Panc1 (cell line): ENCODE results near the gene TUBB1. TPM values are rescaled to one million over a fixed set of nuclear protein-coding genes. Genes with fewer than 3 reads are reported as not detected.
A peak's percentile ranks its signal among the peaks of the same experiment; 100 is the strongest.

Experiments
- ATAC-seq: fragments of 200-7000 bp; cut with Tn5 transposase; 2 replicates; pipeline ENCODE4 v1.9.1; 2020; ENCODE audit warnings: mild to moderate bottlenecking, moderate library complexity
- BruUV-seq: library from RNA; stranded (reverse); fragments of 400-500 nt; replicated peaks from 2 replicates; lab custom pipeline; 2021; lab: Mats Ljungman, UMichigan
- CTCF ChIA-PET: fragments of 300-600 bp; sonication (Branson Sonifier 250); formaldehyde crosslinking; loops from one replicate; lab custom pipeline; 2022; ENCODE audit warnings: antibody characterized with exemption; lab: Charles Lee
- POLR2A ChIA-PET: fragments of 300-600 bp; sonication (Branson Sonifier 250); formaldehyde crosslinking; loops from one replicate; lab custom pipeline; 2022; ENCODE audit warnings: antibody characterized with exemption; lab: Charles Lee
- DNase-seq: peaks from one replicate; pipeline ENCODE4 v3.0.0-alpha.2; 2010; ENCODE audit warnings: low read depth, low spot score
- H3K27ac ChIP-seq: 2 replicates; pipeline ENCODE4 v1.5.1; 2011; ENCODE audit warnings: mild to moderate bottlenecking, low read length, inconsistent platforms
- H3K27me3 ChIP-seq: fragments of 200-500 bp; sonication (Bioruptor generic); 2 replicates; pipeline ENCODE4 v1.6.0; 2014; ENCODE audit warnings: low read length, inconsistent platforms; ENCODE audit not compliant: control insufficient read depth, insufficient read depth
- H3K36me3 ChIP-seq: fragments of 200-500 bp; sonication (Bioruptor generic); 2 replicates; pipeline ENCODE4 v1.5.1; 2014; ENCODE audit warnings: inconsistent platforms, mild to moderate bottlenecking, low read length, moderate library complexity; ENCODE audit not compliant: control insufficient read depth, insufficient read depth
- H3K4me1 ChIP-seq: 2 replicates; pipeline ENCODE4 v1.5.1; 2011; ENCODE audit warnings: inconsistent platforms, mild to moderate bottlenecking, low read length, moderate library complexity; ENCODE audit not compliant: control insufficient read depth, insufficient read depth
- H3K4me3 ChIP-seq, 2 experiments: 2 replicates each; pipeline ENCODE4 v1.5.1; 2011 to 2012; ENCODE audit warnings: low read depth in 2 of 2, low read length in 2 of 2, mild to moderate bottlenecking in 2 of 2, inconsistent platforms in 1 of 2, moderate library complexity in 1 of 2
- H3K9me3 ChIP-seq: fragments of 200-500 bp; sonication (Bioruptor generic); 2 replicates; pipeline ENCODE4 v1.5.1; 2014; ENCODE audit warnings: low read depth, mild to moderate bottlenecking, inconsistent platforms, low read length, moderate library complexity; ENCODE audit not compliant: control insufficient read depth, insufficient read depth
- POLR2AphosphoS5 ChIP-seq: IDR thresholded peaks from 2 replicates; pipeline ENCODE4 v1.6.1; 2012; ENCODE audit warnings: mild to moderate bottlenecking, low read depth, low read length, moderate library complexity
- SIN3A ChIP-seq: IDR thresholded peaks from 2 replicates; pipeline ENCODE4 v1.6.1; 2012; ENCODE audit warnings: low read depth, mild to moderate bottlenecking, low read length, moderate library complexity, borderline replicate concordance; ENCODE audit not compliant: insufficient read depth
- TCF7L2 ChIP-seq: IDR thresholded peaks from 2 replicates; pipeline ENCODE4 v1.6.1; 2011; ENCODE audit warnings: mild to moderate bottlenecking, low read depth, low read length, inconsistent platforms
- in situ Hi-C: cut with HindIII; loops from 2 replicates; pipeline ENCODE4 v1.10.0; 2016; ENCODE audit warnings: low sequenced_read_pairs, low pct_unique_long_range_greater_than_20kb
- intact Hi-C: fragments of 100-400 bp; cut with micrococcal nuclease; formaldehyde crosslinking; loops from one replicate; pipeline ENCODE4 v1.10.0; 2022; ENCODE audit not compliant: unreplicated experiment
- total RNA-seq: library from RNA; stranded (reverse); gene quantifications from one replicate; pipeline ENCODE4 v1.2.1, GENCODE V29; 2021; ENCODE audit not compliant: unreplicated experiment
- TF ChIP-seq, protein P1 (sequence below), 2 experiments: IDR thresholded peaks; 2 replicates each; pipeline ENCODE4 v1.6.1; 2011 to 2012; ENCODE audit warnings: low read depth in 2 of 2, control low read depth in 1 of 2, low read length in 1 of 2, mild to moderate bottlenecking in 1 of 2, moderate library complexity in 1 of 2; ENCODE audit not compliant: insufficient read depth in 1 of 2
- TF ChIP-seq, protein P2 (sequence below): fragments of 450-650 bp; IDR thresholded peaks from 2 replicates; pipeline ENCODE4 v1.5.1; 2017; ENCODE audit warnings: mild to moderate bottlenecking

The TUBB1 gene
- total RNA-seq, 1 experiment from 2014 or later, result not detected

DNA sequence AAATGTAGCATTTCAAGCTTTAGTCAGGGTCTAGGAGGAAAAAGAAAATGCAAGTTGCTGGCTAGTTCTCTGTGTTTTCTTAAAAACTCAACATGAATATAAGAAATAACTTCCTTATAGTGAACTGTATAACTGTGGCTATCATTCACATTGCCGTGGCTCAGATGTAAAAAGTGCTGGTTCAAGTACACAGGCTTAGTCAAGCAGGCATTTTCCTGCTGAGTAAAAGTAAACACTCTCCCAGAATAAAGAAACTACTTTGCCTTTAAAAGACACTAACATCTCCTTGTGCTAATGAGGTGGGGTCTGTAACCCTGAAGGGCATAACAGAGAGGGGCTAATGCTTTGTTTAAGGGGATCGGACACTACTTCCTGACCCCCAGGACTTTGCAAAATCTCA, 9.6 kb downstream of the TUBB1 start:
- DNase-seq, result no peak
- Histone ChIP-seq H3K27ac (0 out of 2 replicates have a peak overlapping the region, but pooled peaks have one; percentile 23), H3K4me1 (peaks cover 36% of the 10 kb centered on the region), H3K36me3 (peaks cover 67% of the 10 kb centered on the region), H3K27me3 (no peaks in the 10 kb centered on the region), H3K4me3 (peak overlapping the region; percentile 0 to 12; a peak in 2 of 4 replicates), H3K9me3 (no peaks in the 10 kb centered on the region)
- BruUV-seq, result no TSS peak
- no peak for TF ChIP-seq TCF7L2
- TF ChIP-seq, protein P1, sequence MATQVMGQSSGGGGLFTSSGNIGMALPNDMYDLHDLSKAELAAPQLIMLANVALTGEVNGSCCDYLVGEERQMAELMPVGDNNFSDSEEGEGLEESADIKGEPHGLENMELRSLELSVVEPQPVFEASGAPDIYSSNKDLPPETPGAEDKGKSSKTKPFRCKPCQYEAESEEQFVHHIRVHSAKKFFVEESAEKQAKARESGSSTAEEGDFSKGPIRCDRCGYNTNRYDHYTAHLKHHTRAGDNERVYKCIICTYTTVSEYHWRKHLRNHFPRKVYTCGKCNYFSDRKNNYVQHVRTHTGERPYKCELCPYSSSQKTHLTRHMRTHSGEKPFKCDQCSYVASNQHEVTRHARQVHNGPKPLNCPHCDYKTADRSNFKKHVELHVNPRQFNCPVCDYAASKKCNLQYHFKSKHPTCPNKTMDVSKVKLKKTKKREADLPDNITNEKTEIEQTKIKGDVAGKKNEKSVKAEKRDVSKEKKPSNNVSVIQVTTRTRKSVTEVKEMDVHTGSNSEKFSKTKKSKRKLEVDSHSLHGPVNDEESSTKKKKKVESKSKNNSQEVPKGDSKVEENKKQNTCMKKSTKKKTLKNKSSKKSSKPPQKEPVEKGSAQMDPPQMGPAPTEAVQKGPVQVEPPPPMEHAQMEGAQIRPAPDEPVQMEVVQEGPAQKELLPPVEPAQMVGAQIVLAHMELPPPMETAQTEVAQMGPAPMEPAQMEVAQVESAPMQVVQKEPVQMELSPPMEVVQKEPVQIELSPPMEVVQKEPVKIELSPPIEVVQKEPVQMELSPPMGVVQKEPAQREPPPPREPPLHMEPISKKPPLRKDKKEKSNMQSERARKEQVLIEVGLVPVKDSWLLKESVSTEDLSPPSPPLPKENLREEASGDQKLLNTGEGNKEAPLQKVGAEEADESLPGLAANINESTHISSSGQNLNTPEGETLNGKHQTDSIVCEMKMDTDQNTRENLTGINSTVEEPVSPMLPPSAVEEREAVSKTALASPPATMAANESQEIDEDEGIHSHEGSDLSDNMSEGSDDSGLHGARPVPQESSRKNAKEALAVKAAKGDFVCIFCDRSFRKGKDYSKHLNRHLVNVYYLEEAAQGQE (IDR thresholded peaks at IDR 0.05; ENCODE audit: insufficient read depth in 1 of 2, low read depth in 2 of 2, low read length in 1 of 2), result no peak
- no peak for TF ChIP-seq SIN3A
- no peak for TF ChIP-seq POLR2AphosphoS5
- TF ChIP-seq, protein P2, sequence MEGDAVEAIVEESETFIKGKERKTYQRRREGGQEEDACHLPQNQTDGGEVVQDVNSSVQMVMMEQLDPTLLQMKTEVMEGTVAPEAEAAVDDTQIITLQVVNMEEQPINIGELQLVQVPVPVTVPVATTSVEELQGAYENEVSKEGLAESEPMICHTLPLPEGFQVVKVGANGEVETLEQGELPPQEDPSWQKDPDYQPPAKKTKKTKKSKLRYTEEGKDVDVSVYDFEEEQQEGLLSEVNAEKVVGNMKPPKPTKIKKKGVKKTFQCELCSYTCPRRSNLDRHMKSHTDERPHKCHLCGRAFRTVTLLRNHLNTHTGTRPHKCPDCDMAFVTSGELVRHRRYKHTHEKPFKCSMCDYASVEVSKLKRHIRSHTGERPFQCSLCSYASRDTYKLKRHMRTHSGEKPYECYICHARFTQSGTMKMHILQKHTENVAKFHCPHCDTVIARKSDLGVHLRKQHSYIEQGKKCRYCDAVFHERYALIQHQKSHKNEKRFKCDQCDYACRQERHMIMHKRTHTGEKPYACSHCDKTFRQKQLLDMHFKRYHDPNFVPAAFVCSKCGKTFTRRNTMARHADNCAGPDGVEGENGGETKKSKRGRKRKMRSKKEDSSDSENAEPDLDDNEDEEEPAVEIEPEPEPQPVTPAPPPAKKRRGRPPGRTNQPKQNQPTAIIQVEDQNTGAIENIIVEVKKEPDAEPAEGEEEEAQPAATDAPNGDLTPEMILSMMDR, result no peak
- intact Hi-C loops (no loop called here), in situ Hi-C loops (no loop called here)
- ChIA-PET POLR2A (no interaction called here), CTCF (no interaction called here)
- no peak for ATAC-seq

DNA sequence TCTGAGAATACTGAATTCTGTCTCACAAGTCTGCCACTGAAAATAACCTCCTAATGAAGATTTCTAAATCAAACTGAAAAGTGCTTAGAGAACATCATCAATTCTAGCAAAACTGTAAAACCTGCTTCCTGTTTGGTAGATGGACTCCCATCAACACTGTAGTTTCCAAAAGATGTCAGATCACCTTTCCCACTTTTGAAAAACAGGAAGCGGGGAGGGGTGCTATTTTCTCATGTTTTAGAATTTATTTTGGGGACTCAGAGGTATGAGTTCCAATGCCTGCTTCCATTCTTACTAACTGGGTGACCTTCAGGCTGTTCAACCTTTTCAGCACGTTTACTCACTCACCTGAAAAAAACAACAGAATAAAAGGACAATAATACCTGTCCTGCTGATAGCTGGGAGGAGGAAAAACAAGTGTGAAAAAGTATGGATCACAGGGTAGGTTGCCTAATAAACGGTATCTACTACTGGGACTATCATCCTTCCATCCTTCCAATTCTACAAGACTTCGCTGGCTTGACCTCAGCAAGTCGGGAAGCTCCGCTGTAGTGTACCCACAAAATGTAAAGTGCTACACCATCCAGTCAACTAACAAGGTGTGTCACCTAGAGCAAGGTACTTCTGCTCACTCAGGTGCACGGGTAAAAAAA, 11.8 kb downstream of the TUBB1 start:
- no peaks in the 10 kb centered on the region for H3K9me3 ChIP-seq
- peak overlapping the region; percentile 97 for H3K27ac ChIP-seq
- CTCF ChIA-PET, result interaction anchor here (1.0 kb wide), 1 partner anchor 57 kb away, joined by 4 read pairs; no protein-coding TSS in a partner anchor
- H3K27me3 ChIP-seq, result no peaks in the 10 kb centered on the region
- peak overlapping the region; percentile 91 to 93 for H3K4me3 ChIP-seq
- ATAC-seq (no peak), DNase-seq (no peak)
- TF ChIP-seq SIN3A, result no peak
- TF ChIP-seq POLR2AphosphoS5, result no peak
- TF ChIP-seq, protein P2, result no peak
- TF ChIP-seq, protein P1 (IDR thresholded peaks at IDR 0.05; ENCODE audit: insufficient read depth in 1 of 2, low read depth in 2 of 2, low read length in 1 of 2), result no peak
- no peak for TF ChIP-seq TCF7L2
- in situ Hi-C loops (no loop called here), intact Hi-C loops (no loop called here)
- no TSS peak for BruUV-seq
- H3K36me3 ChIP-seq, result peaks cover 66% of the 10 kb centered on the region
- peaks cover 40% of the 10 kb centered on the region for H3K4me1 ChIP-seq
- POLR2A ChIA-PET, result no interaction called here
